HG03460 (cell line): Measurements from ENCODE around the gene CALHM4.

Source experiments
- ATAC-seq: cut with Tn5 transposase; IDR thresholded peaks from one replicate; pipeline ENCODE4 v1.9.1; 2021; ENCODE audit not compliant: unreplicated experiment

Gene CALHM4

DNA sequence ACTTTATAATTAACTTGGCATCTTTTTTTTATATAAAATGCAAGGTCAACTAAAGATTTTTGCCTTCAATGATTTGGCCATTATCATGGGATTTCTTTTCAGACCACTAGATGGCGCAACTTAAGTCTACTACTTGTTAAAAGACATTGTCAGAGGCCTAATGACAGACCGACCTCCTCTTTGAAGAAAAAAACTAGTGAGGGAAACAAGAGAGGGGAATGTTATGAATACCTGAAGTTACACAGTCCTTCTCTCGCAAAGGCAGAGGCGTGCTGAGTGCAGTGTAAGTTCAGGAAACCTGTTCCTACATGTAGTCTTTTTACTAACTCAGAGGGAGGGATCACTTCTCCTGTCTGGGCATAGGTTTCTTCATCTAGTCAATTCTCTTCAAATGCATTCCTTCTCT is 17.3 kb upstream of the CALHM4 start:
- no peak for ATAC-seq

DNA sequence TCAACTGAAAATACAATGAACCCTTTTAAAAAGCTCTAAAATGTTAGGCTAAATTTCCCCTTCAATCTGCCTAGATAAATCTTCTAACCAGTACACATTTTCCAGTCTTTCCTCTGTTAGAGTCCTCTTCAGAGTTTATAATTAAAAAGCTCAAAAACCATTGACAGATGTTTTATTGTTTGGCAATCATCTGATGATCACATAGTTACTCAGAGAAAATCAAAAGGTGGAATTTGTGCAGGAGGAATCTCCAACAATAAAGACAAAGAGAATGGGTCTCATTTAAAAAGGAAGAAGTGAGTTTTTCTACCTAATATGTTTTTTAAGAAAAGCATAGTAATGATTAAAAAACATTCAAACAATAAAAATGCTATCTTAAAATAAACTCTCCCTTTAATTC is 11.1 kb upstream of the CALHM4 start:
- ATAC-seq = no peak

DNA sequence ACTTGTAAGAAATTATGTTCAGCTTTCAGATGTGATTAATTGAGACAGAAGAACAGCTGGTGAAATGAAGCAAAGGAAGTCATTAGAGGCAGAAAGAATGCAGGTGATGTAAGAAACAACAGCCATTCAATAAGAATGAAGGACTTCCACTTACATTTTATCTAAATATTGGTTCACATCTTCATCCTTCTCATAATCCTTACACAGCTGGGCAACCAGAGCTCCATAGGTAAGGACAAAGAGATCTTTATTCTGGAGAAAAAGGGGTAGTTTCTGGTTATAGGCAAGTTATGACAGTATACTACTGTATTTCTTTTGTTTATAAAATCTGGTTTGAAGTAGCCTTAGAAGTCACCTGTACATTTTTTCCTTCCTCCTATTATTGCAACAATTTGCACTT is 10.4 kb upstream of the CALHM4 start:
- ATAC-seq = no peak

DNA sequence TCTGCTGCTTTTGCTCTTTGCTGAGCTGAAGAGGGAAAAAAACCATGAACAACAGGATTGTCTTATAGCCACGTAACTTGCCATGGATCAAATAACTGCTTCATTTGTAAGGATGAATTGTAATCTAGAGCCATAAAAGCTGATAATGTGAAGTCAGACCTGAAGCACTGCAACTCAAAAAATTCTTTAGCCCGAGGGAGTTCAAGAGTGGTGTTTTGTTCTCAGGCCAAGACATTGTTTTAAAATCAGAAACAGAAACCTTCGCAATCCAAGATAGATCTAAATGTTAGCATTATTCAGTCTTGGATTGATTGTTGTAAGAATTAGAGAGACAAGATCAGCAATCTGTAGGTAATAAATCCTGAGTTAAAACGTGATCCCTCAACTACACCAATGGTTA is 7.9 kb upstream of the CALHM4 start, which contains the start of gene TRAPPC3L:
Gene TRAPPC3L (minus strand): TSS at position 34 of the 400 bp plus-strand sequence. CDS start 170 bp downstream, outside the sequence.
- no peak for ATAC-seq

- no peak for ATAC-seq
Observed at GRCh38 chr6:116547358-116547757, 6.2 kb upstream of the CALHM4 start.

DNA sequence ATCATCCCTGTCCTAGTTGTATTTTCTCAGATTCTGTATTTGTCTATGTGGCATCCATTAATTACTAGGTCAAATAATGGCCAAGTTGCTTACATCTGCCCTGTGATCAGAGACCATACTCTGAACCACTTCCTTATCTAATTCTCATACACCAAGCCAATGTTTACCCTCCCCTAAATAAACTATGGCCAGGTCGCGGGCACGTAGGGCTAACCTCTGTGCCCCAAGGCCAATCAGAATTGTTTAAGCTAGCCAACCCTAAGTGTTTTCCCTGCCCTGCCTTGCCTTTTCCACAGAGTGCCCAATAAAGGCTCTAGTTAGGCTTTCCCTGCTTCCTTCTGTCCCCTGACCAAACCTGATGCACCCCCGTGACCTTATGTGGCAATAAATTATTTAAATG is 2.8 kb upstream of the CALHM4 start:
- ATAC-seq = no peak

DNA sequence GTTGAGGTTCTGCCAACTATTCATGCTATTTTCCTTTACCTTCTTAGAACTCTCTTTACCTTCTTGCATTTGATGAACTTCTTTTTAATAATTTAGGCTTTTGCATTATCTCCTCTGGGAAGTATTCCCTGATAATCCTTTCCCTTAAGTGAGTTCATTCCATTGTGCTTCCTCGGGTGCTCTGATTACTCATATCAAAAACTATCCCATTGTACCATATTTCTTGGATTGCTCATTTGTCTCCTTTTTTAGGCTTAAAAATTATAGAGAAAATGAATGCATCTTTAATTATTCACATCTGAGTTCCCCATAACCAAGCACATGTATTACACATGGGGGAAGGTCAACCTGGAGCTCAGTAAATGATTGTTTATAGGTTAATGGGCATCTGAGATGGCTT is 2.5 kb downstream of the CALHM4 start:
- no peak for ATAC-seq

DNA sequence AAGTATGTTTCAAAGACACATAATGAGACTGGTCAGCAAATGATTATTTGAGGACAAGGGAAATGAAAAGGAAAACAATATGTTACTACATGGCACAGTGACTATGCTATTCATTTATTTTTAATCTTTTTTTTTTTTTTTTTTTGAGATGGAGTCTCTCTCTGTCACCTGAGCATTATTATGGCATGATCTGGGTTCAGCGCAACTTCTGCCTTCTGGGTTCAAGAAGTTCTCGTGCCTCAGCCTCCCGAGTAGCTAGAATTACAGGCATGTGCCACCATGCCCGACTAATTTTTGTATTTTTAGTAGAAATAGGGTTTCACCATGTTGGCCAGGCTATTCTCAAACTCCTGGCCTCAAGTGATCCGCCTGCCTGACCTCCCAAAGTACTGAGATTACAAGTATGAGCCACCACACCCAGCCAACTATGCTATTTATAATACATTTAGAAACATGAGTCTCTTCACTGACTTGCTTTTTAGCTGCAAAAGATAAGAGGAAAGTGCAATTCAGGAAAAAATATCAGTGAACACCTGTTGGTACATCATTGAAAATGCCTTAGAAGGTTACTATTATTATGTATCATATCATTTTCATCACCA is 3.4 kb downstream of the CALHM4 start:
- ATAC-seq = no peak

DNA sequence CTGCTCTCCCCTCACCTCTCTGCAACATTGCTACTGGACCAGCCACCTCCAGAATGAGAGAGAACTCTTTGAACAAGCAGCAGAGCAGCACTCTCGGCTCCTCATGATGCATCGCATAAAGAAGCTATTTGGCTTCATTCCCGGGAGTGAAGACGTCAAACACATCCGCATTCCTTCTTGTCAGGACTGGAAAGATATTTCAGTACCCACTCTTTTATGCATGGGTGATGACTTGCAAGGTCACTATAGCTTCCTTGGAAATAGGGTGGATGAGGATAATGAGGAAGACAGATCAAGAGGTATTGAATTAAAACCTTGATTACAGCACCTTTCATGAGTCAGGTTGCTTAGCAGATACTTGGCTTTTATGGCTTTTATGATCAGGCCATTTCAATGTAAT is 4.3 kb downstream of the CALHM4 start:
- no peak for ATAC-seq

- no peak for ATAC-seq
Observed at GRCh38 chr6:116560130-116560529, 6.6 kb downstream of the CALHM4 start.

- peak; percentile 83 for ATAC-seq
Observed at GRCh38 chr6:116561377-116562018, 7.9 kb downstream of the CALHM4 start.

DNA sequence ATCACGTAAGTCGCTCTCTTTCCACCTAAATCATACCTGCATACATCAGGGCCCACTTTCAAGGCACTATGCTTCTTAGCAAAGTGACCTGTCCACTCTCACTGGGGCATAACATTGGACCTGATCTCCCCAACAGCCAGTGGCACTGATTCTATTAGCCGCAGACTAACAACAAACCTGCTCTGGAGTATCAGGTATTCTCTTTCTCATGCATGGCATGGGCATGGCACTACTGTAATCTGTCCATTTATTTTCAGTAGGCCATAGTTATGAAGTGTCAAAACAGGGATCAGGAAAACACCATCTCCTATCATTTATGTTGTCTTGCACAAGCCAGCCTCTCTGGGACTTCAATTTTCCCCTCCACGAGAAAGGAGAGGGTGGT is 8.5 kb downstream of the CALHM4 start:
- ATAC-seq = no peak

DNA sequence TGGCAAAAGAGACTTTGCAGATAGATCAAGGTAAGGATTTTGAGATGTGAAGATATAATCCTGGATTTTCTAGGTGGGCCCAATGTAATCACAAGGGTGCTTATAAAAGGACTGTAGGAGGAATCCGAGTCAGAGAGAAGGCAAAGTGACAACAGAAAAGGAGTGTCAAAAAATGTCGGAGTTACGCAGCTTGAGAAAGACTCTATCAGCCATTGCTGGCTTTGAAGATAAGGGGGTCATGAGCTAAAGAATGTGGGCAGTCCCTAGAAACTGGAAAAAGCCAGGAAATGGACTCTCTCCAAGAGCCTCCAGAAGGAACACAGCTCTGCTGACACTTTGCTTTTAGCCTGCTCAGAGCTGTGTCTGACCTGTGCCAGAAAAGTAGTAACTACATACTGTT is 9.1 kb downstream of the CALHM4 start:
- ATAC-seq = no peak

- ATAC-seq = no peak
Observed at GRCh38 chr6:116563830-116564229, 10.3 kb downstream of the CALHM4 start.

DNA sequence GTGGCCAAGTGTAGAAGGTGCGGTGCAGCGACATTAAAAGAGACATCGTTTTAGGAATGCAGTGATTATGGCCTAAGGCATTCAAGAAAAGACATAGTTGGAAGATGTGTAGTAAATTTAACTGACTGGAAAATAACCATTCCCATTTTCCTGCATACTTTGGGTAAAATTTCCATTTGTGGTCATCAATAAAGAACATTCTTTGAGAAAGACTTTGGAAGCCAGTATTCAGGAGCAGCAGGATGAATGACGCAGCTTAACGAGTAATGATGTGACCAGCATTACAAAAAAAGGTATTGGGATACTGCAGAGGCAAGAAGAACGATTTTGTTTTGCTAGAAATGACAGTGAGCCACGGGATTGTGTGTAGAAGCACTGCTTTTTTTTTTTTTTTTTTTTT is 10.8 kb downstream of the CALHM4 start:
- no peak for ATAC-seq

GRCh38 chr6:116564921-116565872 is 11.6 kb downstream of the CALHM4 start:
- no peak for ATAC-seq

- ATAC-seq = no peak
Observed at GRCh38 chr6:116568111-116568510, 14.6 kb downstream of the CALHM4 start.

DNA sequence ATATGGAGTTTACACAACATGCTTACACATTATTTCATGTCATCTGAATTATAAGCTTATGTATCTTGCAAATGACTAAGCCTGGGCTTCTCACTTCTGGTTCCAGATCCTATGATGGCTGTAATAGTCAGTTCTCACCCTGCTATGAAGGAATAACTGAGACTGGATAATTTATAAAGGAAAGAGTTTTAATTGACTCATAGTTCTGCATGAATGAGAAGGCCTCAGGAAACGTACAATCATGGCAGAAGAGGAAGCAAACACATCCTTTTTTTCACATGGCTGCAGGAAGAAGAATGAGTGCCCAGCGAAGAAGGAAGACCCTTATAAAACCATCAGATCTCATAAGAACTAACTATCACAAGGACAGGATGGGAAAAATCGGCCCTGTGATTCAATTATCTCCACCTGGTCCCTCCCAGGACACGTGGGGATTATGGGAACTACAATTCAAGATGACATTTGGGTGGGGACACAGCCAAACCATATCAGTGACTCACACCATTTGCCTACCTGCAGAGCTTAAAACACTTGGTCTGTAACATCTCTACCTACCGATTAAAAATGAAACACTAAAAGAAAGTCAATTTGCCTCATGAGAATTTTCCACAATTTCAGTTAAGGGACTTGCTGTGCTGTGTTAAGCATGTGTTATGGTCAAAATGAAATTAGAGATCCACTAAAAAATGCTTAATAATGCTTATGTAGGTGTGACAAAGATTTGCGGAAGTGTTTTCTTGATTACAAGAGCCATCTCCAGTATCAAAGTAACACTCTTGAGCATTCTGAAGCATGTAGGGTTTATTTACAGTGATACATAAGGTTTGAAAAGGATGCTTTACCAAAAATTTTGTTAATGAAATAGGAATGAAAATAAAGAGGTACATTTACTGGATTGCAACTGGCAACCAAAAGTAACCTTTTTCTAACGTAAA is 15.5 kb downstream of the CALHM4 start:
- no peak for ATAC-seq

- peak; percentile 95 for ATAC-seq
Observed at GRCh38 chr6:116570856-116571682, 17.5 kb downstream of the CALHM4 start, which contains the start of gene RWDD1. Gene RWDD1, plus strand, starts transcription at chr6:116571504. Its CDS starts 79 bp downstream, at chr6:116571583.

DNA sequence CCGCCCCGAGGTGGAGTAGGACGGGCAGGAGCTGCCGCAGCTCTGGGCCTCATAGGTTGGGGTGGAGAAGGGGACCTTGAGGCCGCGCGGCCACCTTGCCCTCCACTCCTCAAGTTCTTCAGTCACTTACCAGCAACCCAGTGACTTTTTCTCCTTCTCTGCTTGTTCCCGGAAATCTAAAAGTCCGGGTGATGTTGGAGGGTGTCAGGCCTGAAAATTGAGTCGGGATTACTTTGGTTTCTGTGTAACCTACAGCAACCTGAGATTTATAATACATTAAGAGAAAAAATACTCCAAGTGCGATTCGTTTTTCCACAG is 18.1 kb downstream of the CALHM4 start:
- no peak for ATAC-seq
